ENCODE data around the gene LDB2.
"Not testable (repeated sequence)": the region's sequence is repeated elsewhere in the genome, so short reads cannot be mapped to it uniquely, and the experiment has no call there.

The LDB2 gene

DNA sequence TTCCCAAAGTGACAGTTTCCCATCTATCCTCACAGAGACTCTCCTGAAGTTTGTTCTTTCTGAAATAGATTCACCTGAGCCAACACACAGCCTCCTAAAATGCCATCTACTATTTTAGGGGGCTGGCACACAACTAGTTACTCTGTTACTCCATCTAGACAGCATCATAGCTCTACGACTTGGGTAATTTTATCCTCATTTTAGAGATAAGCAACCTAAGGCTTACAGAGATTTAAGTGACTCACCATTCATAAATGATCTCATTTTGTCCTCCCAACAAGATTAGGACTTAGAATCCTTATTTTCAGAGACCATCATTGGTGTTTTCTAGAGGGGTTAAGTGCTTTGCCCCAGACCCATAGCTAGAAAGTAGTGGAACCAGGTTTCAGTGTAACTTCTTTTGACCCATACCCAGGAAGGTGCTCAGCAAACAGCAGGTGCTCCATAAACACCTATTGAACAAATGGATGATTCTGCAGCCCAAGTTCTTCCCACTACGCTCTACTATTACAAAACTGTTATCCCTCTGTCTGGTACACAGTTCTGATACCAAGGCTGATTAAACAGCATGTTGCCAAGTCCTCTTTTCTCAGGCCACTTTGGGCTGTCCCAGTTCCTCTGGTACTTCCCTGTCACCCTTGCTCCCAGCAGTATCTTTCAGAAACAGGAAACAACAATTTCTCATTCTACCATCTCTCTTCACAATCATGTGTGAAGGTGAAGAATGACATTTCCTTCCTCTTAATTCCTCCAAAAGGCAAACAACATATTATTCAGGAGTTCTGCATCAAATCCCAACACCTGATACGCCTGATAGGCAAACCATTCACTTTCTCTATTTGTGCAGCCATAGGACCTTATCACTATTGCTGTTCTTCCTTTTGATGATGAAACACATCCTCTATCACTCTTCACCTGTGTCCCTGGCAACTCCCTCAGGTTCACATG is 367.5 kb downstream of the LDB2 start:
- no peak for DNase-seq

DNA sequence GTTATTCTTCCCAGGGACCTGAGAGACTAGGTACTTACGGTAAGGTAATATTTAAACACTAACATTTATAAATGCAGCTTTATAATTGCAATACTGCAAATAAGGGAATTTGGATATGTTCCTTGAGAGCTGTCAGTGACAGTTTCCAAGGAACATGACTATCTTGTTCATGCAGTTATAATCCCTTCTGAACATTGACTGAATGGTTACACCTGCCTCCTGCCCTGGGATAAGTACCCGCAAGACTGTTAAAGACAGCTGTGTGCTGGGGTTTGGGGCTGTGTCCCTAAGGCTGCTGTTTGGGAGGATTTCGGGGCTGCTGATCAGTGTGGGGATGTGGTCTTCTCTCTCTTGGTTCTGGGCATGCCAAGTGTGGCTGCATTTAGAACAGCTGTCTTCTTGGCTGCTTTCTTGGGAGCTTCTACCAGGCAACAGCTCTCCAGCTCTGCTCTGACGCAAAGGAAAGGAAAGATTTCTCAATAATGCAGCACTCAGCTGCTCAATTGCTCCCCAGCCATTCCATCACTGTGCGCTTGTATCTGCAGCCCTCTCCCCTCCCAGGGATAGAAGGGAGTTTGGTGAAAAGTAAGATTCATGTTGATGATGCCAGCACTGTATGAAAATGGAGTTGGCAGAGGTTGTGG is 373.4 kb downstream of the LDB2 start:
- no peak for DNase-seq

DNA sequence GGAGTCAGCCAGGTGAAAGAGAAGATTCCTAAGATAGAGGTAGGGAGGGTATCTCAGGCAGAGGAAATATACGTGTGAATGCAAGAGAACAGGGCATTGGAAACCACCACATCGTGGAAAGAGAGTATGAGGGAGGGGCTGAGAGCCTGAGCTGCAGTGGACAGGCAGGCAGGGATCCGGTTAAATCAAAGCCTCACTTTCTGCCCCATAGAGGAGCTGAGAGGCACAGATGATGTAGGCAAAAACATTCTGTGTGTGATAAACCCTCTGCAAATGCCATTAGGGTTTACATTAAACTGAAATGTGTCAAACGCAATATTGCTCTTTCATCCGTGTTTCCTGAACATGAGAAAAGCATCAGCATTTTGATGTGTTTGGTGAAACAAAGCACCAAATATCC is 374.0 kb downstream of the LDB2 start:
- DNase-seq = no peak

DNA sequence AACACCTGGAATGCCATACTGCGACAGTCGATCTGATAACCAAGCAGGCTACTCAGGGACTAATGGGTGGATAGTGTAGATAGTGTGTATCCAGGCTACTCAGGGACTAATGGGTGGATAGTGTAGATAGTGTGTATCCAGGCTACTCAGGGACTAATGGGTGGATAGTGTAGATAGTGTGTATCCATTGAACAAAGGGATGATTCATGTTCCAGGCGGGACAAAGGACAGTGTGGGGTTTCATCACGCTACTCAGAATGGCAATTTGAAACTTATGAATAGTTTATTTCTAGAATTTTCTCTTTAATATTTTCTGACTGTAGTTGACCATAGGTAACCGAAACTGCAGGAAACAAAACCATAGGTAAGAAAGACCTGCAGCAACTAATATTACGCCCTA is 374.9 kb downstream of the LDB2 start:
- DNase-seq = not testable (repeated sequence)

DNA sequence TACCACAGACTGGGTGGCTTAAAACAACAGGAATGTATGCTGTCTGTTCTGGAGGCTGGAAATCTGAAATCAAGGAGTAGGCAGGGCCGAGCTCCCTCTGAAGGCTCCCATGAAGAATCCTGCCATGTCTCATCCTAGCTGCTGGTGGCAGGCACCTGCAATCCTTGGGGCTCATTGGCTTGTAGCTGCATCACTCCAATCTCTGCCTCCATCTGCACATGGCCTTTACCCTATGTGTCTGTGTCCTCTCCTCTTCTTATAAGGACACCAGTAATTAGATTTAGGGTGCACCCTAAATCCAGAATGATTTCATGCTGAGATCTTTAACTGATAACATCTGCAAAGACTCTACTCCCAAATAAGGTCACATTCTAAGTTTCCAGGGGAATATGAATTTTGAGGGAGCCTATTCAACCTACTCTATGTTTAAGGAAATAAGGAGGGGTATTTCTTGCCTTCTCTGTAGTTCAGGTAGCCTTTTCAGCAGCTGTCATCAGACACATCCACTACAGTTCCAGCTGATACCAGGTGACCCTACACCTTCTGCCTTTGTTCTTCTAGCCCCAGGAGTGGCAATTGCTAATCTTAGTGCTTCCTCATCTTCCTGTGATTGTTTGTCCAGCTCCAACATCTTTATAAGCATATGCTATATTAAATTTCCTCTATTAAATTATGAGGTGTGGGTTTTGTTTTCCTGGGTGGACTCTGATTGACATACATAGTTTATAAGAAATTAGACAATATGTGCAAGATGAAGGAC is 377.1 kb downstream of the LDB2 start:
- DNase-seq = no peak

DNA sequence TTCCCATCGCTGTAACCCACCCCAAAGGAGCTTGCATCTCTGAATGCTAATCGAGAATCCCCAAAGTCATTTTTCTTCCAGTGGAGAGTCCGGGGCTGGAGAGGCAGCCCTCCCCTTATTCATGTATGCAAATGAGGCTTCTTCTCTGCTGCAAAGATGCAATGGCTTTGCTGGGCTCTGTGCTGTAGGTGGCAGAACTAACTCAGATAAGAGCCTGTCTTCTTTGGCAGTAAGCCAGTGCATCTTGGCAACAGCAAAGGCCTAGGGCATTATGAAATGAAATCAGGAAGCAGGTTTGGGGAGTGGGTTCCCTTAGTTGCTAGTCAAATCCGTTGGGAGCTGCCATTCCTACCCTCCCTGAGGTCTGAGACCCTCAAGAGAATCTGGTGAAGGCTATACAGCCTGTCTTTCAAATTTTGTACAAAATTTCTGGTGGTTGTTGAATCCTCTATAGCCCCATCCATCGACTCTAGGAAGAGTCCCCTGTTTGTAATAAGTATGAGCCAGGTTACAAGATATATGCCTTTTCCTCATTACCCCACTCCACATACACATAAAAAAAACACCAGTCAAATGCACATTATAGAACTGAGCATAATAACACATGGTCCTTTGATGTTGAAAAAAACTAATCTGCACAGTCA is 381.5 kb downstream of the LDB2 start:
- no peak for DNase-seq

DNA sequence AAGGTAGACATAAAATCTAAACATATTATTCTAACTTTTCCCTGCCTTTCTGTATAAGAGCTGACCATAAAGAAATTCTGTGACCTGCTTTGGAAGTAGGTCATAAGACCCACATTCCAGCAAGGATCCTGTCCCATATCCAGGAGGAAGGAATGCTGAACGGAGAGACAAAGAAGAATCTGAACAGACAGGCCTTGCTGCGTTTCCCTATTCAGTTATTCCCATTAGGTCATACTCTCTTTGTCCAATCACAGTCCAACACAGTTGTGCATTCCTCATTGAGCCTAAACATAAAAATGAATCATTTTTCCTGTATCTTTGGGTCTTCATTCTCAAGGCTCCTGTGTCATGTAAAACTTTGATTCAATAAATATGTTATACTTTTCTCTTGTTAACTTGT is 384.6 kb downstream of the LDB2 start:
- DNase-seq = no peak

DNA sequence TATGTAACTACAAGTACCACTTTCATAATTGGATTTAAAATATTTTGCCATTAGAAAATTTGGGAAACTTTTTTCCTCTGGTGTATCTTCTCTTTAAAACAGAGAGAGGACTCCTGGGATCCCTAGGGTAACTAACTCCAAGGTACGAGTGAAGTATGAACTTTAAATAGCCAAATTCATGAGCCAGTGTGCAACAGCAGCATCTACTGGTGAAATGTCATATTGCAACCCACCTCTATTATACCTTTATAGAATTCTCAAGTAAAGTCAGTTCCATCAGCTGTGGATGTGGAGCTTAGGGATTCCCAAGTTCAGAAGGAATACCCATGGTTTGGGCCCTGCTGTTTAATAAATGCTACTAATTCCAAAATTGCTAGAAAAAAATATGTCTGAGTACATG is 389.5 kb downstream of the LDB2 start:
- no peak for DNase-seq

DNA sequence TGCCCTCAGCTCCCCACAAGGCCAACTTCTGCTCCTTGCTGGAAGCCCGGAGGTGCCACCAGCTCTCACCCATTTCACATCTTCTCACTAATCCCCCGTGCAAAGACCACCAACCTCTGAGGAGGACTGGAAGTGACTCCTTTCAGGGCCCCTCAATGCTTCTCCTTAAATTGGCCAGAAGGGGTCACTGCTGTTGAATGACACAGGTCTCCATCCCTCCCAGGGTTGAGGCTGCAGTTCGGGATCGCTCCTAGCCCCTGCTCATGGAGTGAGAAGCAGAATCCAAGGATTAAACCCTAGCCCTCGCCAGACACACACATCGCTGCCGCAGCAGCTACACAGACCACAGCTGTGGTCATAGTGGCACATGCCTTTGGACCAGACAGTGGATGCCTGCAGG is 392.7 kb downstream of the LDB2 start:
- no peak for DNase-seq

DNA sequence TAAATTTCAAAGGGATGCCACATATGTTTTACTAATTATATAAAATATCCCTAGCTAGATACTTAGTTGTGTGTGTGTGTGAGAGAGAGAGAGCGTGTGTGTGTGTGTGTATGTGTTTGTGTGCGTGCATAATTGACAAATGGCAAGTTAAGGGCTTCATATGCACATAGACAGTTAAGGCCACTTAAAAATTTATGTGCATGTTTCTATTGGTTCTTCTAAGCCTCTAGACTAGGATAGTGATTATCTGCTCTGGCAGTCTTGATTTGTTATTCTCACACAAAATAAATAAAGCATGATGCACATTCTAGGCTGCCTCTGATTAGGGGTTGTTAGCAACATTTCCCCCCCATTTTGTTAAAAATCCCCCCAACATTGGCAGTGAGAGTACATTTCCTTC is 393.2 kb downstream of the LDB2 start:
- no peak for DNase-seq

DNA sequence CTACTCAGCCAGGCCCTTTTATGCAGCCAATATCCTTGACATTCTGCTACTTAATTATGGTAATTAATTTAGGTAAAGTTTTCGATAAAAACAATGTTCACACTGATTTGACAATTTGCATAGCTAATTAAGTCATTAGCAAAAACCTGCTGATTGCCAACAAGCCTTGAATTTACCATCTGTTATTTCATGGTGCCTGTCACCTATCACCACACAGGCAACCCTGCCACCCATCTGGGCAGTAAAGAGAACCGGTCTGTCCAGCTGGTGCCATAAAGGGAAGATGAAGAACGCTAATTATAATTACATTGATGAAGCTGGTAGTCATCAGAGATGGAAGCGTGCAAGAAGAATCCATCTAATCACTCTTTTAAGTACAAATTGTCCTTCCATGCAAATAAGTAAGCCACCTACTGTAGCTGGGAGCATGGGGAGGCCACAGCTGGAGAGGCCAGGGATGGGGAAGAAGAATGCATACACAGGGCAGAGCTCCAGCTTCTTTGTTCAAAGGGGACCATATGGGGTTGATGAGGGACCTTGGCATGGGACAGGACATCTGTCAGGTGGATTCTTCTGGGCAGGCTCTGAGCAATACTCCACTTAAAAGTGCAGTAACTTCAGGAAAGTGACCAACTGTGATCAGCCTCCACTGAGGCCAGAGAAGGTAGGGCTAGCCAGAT is 394.9 kb downstream of the LDB2 start:
- DNase-seq = no peak

DNA sequence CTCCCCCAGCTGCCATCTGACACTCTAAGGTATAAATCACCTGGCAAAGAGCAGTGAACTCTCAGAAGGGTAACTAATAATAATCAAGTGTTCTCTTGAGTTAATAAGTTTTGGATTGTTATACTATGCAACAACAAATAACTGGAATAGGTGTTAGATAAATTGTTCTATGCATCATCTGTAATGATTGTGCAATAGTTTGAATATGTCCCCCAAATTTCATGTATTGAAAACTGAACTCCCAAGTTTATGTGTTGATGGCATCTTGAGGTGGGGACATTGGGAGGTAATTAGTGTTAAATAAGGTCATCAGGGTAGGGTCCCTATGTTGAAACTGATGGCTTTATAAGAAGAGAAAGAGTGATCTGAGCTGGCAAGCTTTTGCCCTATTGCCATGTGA is 399.5 kb downstream of the LDB2 start:
- DNase-seq = no peak

DNA sequence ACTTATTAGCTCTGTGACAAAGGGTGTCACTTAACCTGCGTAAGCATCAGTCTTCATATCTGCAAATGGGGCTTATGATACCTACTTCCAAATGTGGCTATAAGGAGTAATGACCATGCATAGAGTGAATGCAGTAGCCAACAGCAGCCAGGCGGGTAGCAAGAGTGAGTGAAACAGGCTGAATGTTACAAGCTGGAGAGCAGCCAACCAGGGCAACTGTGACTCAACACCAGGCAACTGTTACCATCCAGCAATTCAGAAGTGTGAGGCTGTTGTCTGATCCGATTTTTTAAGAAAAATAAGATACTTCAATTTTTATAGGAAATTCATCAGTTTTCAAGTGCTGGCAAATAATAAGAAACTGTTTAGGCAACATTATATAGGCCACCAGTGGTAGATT is 401.9 kb downstream of the LDB2 start:
- no peak for DNase-seq

DNA sequence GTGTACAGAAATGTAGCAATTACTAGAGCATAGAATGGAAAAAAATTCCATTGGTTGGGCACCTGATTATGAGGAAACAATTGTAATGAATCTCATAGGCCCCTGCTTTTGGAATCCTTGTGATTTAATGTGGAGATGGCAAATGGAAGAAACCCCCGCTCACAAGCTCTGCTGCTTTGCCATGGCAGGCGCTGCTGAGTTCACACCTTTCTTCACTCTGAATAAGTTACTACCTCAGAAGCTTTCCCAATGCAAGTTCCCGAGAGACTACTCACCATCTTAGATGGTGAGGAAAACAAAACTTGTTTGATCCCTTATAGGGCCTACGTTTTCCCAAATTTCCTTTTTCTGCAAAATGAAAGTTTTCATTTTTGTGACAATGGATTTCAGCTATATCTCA is 405.6 kb downstream of the LDB2 start:
- no peak for DNase-seq

DNA sequence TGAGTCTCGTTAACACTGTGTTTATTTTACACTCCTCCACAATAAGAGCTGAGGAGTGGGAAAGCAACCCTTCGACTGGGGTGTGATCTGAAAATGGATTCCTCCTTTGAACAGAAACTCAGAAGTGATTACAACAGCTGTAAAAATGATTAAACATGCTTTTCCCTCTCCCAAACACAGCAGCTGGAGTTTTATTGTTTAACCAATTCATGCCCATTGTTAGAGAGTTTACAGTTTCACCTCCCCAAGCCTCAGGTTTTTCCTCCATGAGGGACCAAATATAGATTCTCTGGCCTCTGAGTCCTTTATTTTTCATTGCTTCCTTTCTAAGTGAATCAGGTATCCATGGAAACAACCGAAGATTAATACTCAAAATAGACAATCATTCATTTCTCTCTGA is 409.2 kb downstream of the LDB2 start:
- no peak for DNase-seq

DNA sequence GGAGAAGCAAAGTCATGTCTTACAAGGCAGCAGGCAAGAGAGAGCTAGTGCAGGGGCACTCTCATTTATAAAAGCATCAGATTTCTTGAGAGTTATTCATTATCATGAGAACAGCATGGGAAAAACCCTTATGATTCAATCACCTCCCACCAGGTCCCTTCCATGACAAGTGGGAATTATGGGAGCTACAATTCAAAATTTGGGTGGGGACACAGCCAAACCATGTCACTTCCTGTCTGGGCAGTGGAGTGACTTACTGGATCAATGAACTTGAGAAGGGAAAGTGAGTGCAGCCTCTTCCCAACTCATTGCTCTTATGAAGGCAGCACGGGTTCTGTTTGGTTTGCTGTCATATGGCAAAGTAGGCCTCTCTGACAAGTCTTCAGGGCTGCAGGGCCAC is 410.4 kb downstream of the LDB2 start:
- no peak for DNase-seq

DNA sequence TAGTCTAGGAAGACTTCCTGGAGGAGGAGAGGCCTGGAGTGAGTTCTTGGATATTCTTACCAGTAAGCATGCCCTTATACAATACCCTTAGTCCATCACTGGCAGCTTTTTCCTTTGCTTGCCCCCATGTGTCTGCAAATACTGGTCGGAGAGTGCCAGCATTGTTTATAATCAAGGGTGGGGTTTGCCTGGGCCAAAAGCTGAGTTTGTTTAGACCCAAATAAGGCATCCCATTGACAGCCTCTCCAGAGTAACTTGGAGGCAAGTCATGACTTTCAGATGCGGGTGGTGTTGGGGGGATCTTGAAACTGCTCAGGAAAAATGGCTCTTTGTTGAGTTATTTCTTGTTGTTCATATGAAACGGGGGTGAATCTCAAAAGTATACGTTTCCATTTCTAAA is 413.7 kb downstream of the LDB2 start:
- DNase-seq = no peak

DNA sequence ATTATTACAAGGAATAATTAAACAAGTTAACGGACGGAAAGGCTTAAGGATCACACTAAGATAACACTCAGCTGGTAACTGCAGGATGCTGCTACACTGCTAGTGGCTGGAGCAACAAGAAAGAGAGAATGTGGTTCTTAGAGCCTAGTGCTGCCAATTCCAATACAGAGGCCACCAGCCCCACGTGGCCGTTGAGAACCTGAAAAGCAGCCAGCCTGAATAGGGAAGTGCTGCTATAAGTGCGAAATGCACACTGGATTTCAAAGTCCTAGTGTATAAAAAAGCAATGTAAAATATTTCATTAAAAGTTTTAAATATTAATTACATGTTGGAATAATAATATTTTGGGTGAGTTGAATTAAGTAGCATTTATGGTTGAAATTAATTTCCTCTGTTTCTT is 414.9 kb downstream of the LDB2 start:
- DNase-seq = no peak

DNA sequence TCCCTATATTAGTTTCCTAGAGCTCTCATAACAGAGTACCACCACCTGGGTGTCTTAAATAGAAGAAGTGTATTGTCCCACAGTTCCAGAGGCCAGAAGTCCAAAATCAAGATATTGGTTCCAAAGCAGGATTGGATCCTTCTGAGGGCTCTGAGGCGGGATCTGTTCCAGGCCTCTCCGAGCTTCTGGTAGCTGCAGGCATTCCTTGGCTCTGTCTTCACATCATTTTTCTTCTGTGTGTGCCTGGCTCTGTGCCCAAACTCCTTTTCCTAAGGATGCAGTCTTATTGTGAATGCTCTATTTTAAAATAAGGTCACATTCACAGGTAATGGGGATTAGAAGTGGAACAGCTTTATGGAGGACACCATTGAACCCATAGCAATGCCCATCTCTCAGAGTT is 418.4 kb downstream of the LDB2 start:
- no peak for DNase-seq

DNA sequence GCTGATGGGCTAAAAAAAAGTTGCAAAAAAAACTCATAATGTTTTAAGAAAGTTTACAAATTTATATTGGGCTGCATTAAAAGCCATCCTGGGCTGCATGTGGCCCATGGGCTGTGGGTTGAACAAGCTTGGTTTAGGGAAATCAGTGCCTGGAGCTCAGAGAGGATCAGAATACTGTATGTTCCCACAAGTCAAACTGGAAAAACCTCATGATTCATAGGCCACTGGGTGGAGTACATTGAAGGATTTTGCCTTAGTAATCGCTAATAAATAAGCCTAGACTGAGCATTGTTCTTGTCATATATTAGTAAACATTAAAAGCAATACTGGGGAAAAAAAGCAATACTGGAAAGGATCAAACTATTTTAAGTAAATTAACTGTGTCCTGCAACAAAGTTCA is 425.9 kb downstream of the LDB2 start:
- no peak for DNase-seq

DNA sequence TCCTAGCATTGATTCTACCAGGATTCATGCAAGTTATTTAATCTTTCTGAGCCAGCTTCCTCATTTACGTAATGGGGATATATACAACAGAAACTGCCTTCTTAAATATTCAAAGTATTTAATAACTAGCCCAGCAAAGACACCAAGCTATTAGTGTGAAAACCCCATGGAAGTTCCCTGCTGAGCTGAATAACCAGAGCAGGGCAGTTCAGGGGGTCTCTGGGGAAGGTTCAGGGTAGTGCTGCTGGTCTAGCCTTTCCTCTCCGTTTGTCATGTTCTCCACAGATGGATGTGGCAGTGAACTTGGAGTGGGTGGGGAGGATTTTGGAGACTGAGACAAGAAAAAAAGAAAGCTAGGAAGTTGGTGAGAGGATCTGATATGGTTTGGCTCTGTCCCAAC is 431.4 kb downstream of the LDB2 start:
- no peak for DNase-seq

DNA sequence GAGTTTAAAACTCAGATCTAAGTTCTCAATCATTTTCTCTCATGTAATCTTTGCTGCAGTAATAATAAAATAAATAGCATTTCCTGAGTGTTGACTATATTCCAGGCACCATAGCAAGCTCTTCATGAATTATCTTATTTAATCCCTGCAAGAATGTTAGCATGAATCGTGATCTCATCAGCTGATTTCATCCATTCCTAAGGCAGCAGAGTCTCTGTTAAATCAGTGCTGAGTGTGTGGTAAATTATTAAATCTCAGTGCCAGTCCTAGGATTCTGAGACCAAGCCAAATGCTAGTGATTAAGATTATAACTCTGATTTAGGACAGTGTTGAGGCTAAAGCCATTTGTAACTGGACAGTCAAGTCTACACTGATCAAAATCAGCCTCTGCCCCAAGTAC is 431.9 kb downstream of the LDB2 start:
- DNase-seq = no peak

DNA sequence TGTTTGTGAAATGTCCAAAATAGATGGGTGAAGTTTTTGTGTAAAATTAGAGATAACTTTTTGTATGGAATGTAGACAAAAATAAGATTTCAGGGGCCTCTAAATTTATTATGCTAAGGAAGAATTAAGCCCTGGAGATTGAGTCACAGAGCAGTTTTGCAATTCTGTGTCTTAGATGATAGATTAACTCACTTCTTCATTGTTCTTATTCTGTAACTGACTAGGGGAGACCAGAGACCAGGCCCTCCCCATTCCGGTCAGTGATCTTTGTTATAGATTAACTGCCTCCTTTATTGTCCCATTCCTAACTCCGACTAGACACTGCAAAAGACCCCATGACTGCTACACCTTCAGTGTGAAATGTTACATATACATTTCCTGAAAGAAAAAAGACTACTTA is 433.8 kb downstream of the LDB2 start:
- DNase-seq = no peak
